NCI-H2029 (cell line): ENCODE results near the gene NANS.
"Not testable (repeated sequence)": the region's sequence is repeated elsewhere in the genome, so short reads cannot be mapped to it uniquely, and the experiment has no call there.

ENCODE experiments used
- DNase-seq: peaks from one replicate; lab custom pipeline; 2025; lab: John Stamatoyannopoulos, UW

The NANS gene

GRCh38 chr9:98056269-98057137, at the start of gene NANS:
Gene NANS, plus strand, starts transcription at chr9:98056732. Its CDS starts 77 bp downstream, at chr9:98056809.
- DNase-seq = peak; percentile 92

GRCh38 chr9:98007251-98007928, 49.1 kb upstream of the NANS start:
- no peak for DNase-seq

GRCh38 chr9:98008764-98009163, 47.8 kb upstream of the NANS start:
- no peak for DNase-seq

- no peak for DNase-seq
These were observed 47.1 kb upstream of the NANS start for GRCh38 chr9:98009437-98009836.

GRCh38 chr9:98009936-98010335, 46.6 kb upstream of the NANS start:
- no peak for DNase-seq

- no peak for DNase-seq
These were observed 46.1 kb upstream of the NANS start for GRCh38 chr9:98010445-98010844.

GRCh38 chr9:98011122-98011521, 45.4 kb upstream of the NANS start:
- DNase-seq = no peak

- DNase-seq = no peak
These were observed 40.3 kb upstream of the NANS start for GRCh38 chr9:98016137-98016680.

- no peak for DNase-seq
These were observed 39.2 kb upstream of the NANS start for GRCh38 chr9:98017306-98017705.

- DNase-seq = no peak
These were observed 38.2 kb upstream of the NANS start for GRCh38 chr9:98018347-98018746.

GRCh38 chr9:98019098-98019497, 37.4 kb upstream of the NANS start:
- DNase-seq = no peak

- not testable (repeated sequence) for DNase-seq
These were observed 36.7 kb upstream of the NANS start for GRCh38 chr9:98019869-98020268.

GRCh38 chr9:98020476-98021145, 35.9 kb upstream of the NANS start:
- DNase-seq = no peak

- no peak for DNase-seq
These were observed 35.1 kb upstream of the NANS start for GRCh38 chr9:98021306-98022040.

- no peak for DNase-seq
These were observed 34.1 kb upstream of the NANS start for GRCh38 chr9:98022447-98022846.

- DNase-seq = peak; percentile 77
These were observed 31.8 kb upstream of the NANS start for GRCh38 chr9:98024702-98025101.

GRCh38 chr9:98031169-98031568, 25.4 kb upstream of the NANS start:
- DNase-seq = no peak

GRCh38 chr9:98031935-98032334, 24.6 kb upstream of the NANS start:
- DNase-seq = no peak

GRCh38 chr9:98034593-98035546, 21.7 kb upstream of the NANS start:
- peak; percentile 69 for DNase-seq

GRCh38 chr9:98037357-98037756, 19.2 kb upstream of the NANS start:
- DNase-seq = no peak

- DNase-seq = no peak
These were observed 17.6 kb upstream of the NANS start for GRCh38 chr9:98038958-98039357.
